H9 (cell line): ENCODE data around the gene ITPRID2. TPM values are rescaled to one million over a fixed set of nuclear protein-coding genes. Genes with fewer than 3 reads are reported as not detected.

Experiments used
- DNase-seq: peaks from one replicate; pipeline ENCODE4 v3.0.0-alpha.2; 2017
- H2AFZ ChIP-seq: one replicate; pipeline ENCODE4 v1.6.1; 2013; ENCODE audit warnings: mild to moderate bottlenecking, low read length, control low read depth, moderate library complexity
- H2AK5ac ChIP-seq: 2 replicates; pipeline ENCODE4 v1.6.1; 2013; ENCODE audit warnings: low read length, control low read depth, mixed read lengths; ENCODE audit not compliant: insufficient read length
- H2BK120ac ChIP-seq: one replicate; pipeline ENCODE4 v1.6.1; 2013; ENCODE audit warnings: low read depth, mild to moderate bottlenecking, low read length, control low read depth, inconsistent platforms; ENCODE audit not compliant: poor library complexity, severe bottlenecking
- H2BK12ac ChIP-seq: 2 replicates; pipeline ENCODE4 v1.6.1; 2013; ENCODE audit warnings: low read length, control low read depth, mixed read lengths, low read depth; ENCODE audit not compliant: insufficient read length
- H2BK15ac ChIP-seq: 2 replicates; pipeline ENCODE4 v1.6.1; 2013; ENCODE audit warnings: low read depth, low read length, control low read depth
- H2BK20ac ChIP-seq: one replicate; pipeline ENCODE4 v1.6.1; 2013; ENCODE audit warnings: low read depth, mild to moderate bottlenecking, low read length, control low read depth, inconsistent platforms; ENCODE audit not compliant: poor library complexity, severe bottlenecking
- H2BK5ac ChIP-seq: 2 replicates; pipeline ENCODE4 v1.6.1; 2013; ENCODE audit warnings: low read length, control low read depth, mixed read lengths; ENCODE audit not compliant: insufficient read length
- H3K14ac ChIP-seq: 2 replicates; pipeline ENCODE4 v1.6.1; 2013; ENCODE audit warnings: low read length, control low read depth; ENCODE audit not compliant: insufficient read depth
- H3K18ac ChIP-seq: 2 replicates; pipeline ENCODE4 v1.6.1; 2013; ENCODE audit warnings: low read depth, mild to moderate bottlenecking, mixed read lengths, low read length, control low read depth; ENCODE audit not compliant: insufficient read length
- H3K23ac ChIP-seq: 2 replicates; pipeline ENCODE4 v1.6.1; 2013; ENCODE audit warnings: low read length, control low read depth, mixed read lengths, low read depth; ENCODE audit not compliant: insufficient read length
- H3K23me2 ChIP-seq: 2 replicates; pipeline ENCODE4 v1.6.1; 2013; ENCODE audit warnings: low read depth, mild to moderate bottlenecking, mixed read lengths, low read length, control low read depth; ENCODE audit not compliant: insufficient read length, poor library complexity, severe bottlenecking
- H3K27ac ChIP-seq: 2 replicates; pipeline ENCODE4 v1.5.1; 2013; ENCODE audit warnings: low read length, control low read depth, mixed read lengths, low read depth; ENCODE audit not compliant: insufficient read length
- H3K27me3 ChIP-seq: 2 replicates; pipeline ENCODE4 v1.6.1; 2013; ENCODE audit warnings: low read length, control low read depth, inconsistent platforms; ENCODE audit not compliant: insufficient read depth
- H3K4ac ChIP-seq: 2 replicates; pipeline ENCODE4 v1.6.1; 2013; ENCODE audit warnings: low read depth, mild to moderate bottlenecking, control low read depth, inconsistent platforms, low read length, moderate library complexity
- H3K4me1 ChIP-seq: 2 replicates; pipeline ENCODE4 v1.6.1; 2013; ENCODE audit warnings: low read length, control low read depth, inconsistent platforms; ENCODE audit not compliant: insufficient read depth
- H3K4me2 ChIP-seq: 2 replicates; pipeline ENCODE4 v1.6.1; 2013; ENCODE audit warnings: low read length, control low read depth, mixed read lengths; ENCODE audit not compliant: insufficient read length, insufficient read depth
- H3K56ac ChIP-seq: 2 replicates; pipeline ENCODE4 v1.6.1; 2013; ENCODE audit warnings: low read depth, mild to moderate bottlenecking, mixed read lengths, low read length, control low read depth; ENCODE audit not compliant: insufficient read length
- H3K79me1 ChIP-seq: 2 replicates; pipeline ENCODE4 v1.6.1; 2013; ENCODE audit warnings: low read depth, mild to moderate bottlenecking, moderate library complexity, low read length, control low read depth, inconsistent platforms; ENCODE audit not compliant: insufficient read depth, poor library complexity, severe bottlenecking
- H3K79me2 ChIP-seq: 2 replicates; pipeline ENCODE4 v1.6.1; 2013; ENCODE audit warnings: low read length, control low read depth, inconsistent platforms; ENCODE audit not compliant: insufficient read depth
- H3K9ac ChIP-seq: 2 replicates; pipeline ENCODE4 v1.6.1; 2013; ENCODE audit warnings: low read length, control low read depth, mixed read lengths; ENCODE audit not compliant: insufficient read length; ENCODE audit errors: extremely low read depth
- H3K9me3 ChIP-seq: one replicate; pipeline ENCODE4 v1.6.1; 2013; ENCODE audit warnings: low read depth, low read length, inconsistent platforms; ENCODE audit not compliant: control insufficient read depth
- H3T11ph ChIP-seq: one replicate; pipeline ENCODE4 v1.6.1; 2013; ENCODE audit warnings: mild to moderate bottlenecking, low read length, control low read depth, inconsistent platforms
- H4K20me1 ChIP-seq: one replicate; pipeline ENCODE4 v1.6.1; 2013; ENCODE audit not compliant: control insufficient read depth, insufficient read length, insufficient read depth
- H4K5ac ChIP-seq: 2 replicates; pipeline ENCODE4 v1.6.1; 2013; ENCODE audit warnings: low read depth, mild to moderate bottlenecking, mixed read lengths, low read length, control low read depth; ENCODE audit not compliant: insufficient read length
- H4K8ac ChIP-seq: replicated peaks from 2 replicates; pipeline ENCODE4 v1.6.1; 2013; ENCODE audit warnings: low read length, control low read depth, mixed read lengths, low read depth; ENCODE audit not compliant: insufficient read length
- H4K91ac ChIP-seq: 2 replicates; pipeline ENCODE4 v1.6.1; 2013; ENCODE audit warnings: low read depth, mild to moderate bottlenecking, moderate library complexity, mixed read lengths, low read length, control low read depth; ENCODE audit not compliant: insufficient read length
- H3K27ac Mint-ChIP-seq, 3 experiments: 2 replicates in 2 of 3; 3 replicates in 1 of 3; pipeline ENCODE4 v1.8.0; 2020 to 2021; ENCODE audit warnings: mixed read lengths in 3 of 3, mild to moderate bottlenecking in 1 of 3, moderate library complexity in 1 of 3
- H3K27me3 Mint-ChIP-seq: 2 replicates; pipeline ENCODE4 v1.8.0; 2021; ENCODE audit warnings: low read depth, mild to moderate bottlenecking, moderate library complexity, mixed read lengths
- H3K36me3 Mint-ChIP-seq, 3 experiments: 2 replicates in 2 of 3; 3 replicates in 1 of 3; pipeline ENCODE4 v1.8.0; 2020 to 2021; ENCODE audit warnings: low read depth in 3 of 3, mixed read lengths in 3 of 3; ENCODE audit not compliant: insufficient read depth in 1 of 3
- H3K4me1 Mint-ChIP-seq, 2 experiments: 2 replicates each; pipeline ENCODE4 v1.8.0; 2020; ENCODE audit warnings: mixed read lengths in 2 of 2
- H3K4me3 Mint-ChIP-seq, 2 experiments: 2 replicates in 1 of 2; 3 replicates in 1 of 2; pipeline ENCODE4 v1.8.0; 2020 to 2021; ENCODE audit warnings: mild to moderate bottlenecking in 2 of 2, mixed read lengths in 2 of 2, moderate library complexity in 1 of 2
- H3K9me3 Mint-ChIP-seq, 2 experiments: 2 replicates in 1 of 2; 3 replicates in 1 of 2; pipeline ENCODE4 v1.8.0; 2020; ENCODE audit warnings: mild to moderate bottlenecking in 2 of 2, mixed read lengths in 2 of 2, moderate library complexity in 1 of 2
- WGBS: extraction: QIAGEN DNeasy Blood & Tissue Kit; methylation state at CpG from one replicate; pipeline ENCODE4 v1.1.7; 2013; ENCODE audit warnings: missing lambda C conversion rate, low lambda C conversion rate, mixed read lengths; ENCODE audit not compliant: insufficient read length; ENCODE audit errors: extremely low coverage; 5-methylcytosine and 5-hydroxymethylcytosine counted together
- total RNA-seq: library from RNA; stranded (reverse); gene quantifications from 2 replicates; pipeline ENCODE4 v1.2.1, GENCODE V29; 2021
- TF ChIP-seq, protein P1 (sequence below): fragments of 200-600 bp; sonication (generic); conservative IDR thresholded peaks from 3 replicates; pipeline ENCODE4 v1.8.0; 2021; ENCODE audit warnings: antibody characterized with exemption, mild to moderate bottlenecking

ITPRID2 gene
- total RNA-seq, 1 experiment from 2014 or later, result 12.0 TPM

DNA sequence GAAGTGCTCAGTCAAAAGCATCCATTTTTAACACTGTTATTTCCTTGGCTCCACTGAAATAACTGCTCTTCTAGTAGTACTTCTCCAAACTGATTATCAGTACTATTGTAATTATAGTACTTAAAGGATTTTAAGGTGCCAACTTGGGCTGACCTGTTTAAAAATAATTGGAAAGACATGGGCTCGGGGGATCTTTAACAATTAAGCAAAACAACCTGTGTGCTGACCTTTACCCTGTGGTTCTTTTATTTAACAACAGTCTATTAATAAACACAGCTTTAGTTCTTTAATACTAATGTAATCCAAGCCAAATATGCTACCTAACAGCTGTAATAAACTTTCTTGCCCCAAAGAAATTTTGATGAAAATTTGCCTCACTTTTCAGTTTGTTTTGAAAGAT is 6.9 kb upstream of the ITPRID2 start:
- no peak overlapping the region for H3K23ac ChIP-seq
- no peak overlapping the region for H3K4ac ChIP-seq
- H4K5ac ChIP-seq, result no peak overlapping the region
- H3K56ac ChIP-seq, result no peak overlapping the region
- no peaks in the 10 kb centered on the region for H3K79me1 ChIP-seq
- H3K27ac Mint-ChIP-seq, result no peak overlapping the region
- no peaks in the 10 kb centered on the region for H4K20me1 ChIP-seq
- DNase-seq, result no peak
- no peaks in the 10 kb centered on the region for H3K79me2 ChIP-seq
- H3K9ac ChIP-seq, result no peak overlapping the region
- TF ChIP-seq, protein P1, sequence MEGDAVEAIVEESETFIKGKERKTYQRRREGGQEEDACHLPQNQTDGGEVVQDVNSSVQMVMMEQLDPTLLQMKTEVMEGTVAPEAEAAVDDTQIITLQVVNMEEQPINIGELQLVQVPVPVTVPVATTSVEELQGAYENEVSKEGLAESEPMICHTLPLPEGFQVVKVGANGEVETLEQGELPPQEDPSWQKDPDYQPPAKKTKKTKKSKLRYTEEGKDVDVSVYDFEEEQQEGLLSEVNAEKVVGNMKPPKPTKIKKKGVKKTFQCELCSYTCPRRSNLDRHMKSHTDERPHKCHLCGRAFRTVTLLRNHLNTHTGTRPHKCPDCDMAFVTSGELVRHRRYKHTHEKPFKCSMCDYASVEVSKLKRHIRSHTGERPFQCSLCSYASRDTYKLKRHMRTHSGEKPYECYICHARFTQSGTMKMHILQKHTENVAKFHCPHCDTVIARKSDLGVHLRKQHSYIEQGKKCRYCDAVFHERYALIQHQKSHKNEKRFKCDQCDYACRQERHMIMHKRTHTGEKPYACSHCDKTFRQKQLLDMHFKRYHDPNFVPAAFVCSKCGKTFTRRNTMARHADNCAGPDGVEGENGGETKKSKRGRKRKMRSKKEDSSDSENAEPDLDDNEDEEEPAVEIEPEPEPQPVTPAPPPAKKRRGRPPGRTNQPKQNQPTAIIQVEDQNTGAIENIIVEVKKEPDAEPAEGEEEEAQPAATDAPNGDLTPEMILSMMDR, result no peak
- no CpG with 5 or more reads among the region's 1 CpG for WGBS
- no peak overlapping the region for H3K4me2 ChIP-seq
- H3K4me1 Mint-ChIP-seq, result no peaks in the 10 kb centered on the region
- no peaks in the 10 kb centered on the region for H3K36me3 Mint-ChIP-seq
- H4K91ac ChIP-seq, result no peak overlapping the region
- H2BK120ac ChIP-seq, result no peak overlapping the region
- H3K4me1 ChIP-seq, result no peaks in the 10 kb centered on the region
- H3K4me3 Mint-ChIP-seq, result no peak overlapping the region
- H3K27ac ChIP-seq, result no peak overlapping the region
- H3K9me3 Mint-ChIP-seq, result no peaks in the 10 kb centered on the region
- no peak overlapping the region for H2BK12ac ChIP-seq
- H2BK20ac ChIP-seq, result no peak overlapping the region
- no peak overlapping the region for H2BK15ac ChIP-seq
- H3K18ac ChIP-seq, result no peak overlapping the region
- no peak overlapping the region for H3T11ph ChIP-seq
- no peaks in the 10 kb centered on the region for H3K27me3 Mint-ChIP-seq
- no peaks in the 10 kb centered on the region for H3K23me2 ChIP-seq
- no peaks in the 10 kb centered on the region for H3K9me3 ChIP-seq
- H2BK5ac ChIP-seq, result no peak overlapping the region
- no peak overlapping the region for H4K8ac ChIP-seq
- no peaks in the 10 kb centered on the region for H3K27me3 ChIP-seq
- H2AFZ ChIP-seq, result no peak overlapping the region
- no peak overlapping the region for H3K14ac ChIP-seq
- no peak overlapping the region for H2AK5ac ChIP-seq
